ENCODE data around the gene PSMB11. TPM values are rescaled to one million over a fixed set of nuclear protein-coding genes. Genes with fewer than 3 reads are reported as not detected.

Gene PSMB11
- total RNA-seq, 1 donor from 2014 or later, result not detected

DNA sequence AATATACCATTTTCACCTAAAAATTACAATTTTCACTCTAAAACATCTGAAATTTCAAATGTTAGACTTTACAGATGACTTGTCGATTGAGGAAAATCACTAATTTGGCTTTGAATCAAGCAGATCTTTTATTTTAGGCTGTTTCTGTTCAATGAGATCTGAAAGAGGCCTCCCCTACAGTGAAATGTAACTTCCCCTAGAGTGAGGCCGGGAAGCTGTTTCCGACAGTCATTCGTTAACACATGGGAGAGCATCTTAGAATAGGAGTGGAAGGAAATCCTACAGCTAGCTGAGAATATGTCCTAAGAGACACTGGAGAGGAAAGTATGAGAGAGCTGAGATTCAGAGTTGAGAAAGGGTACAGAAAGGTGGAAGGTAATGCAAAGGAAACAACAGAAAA lies 26.4 kb upstream of the PSMB11 start:
- no peak for DNase-seq

- no peak for DNase-seq
Measured at GRCh38 chr14:23017091-23017490, 24.9 kb upstream of the PSMB11 start.

DNA sequence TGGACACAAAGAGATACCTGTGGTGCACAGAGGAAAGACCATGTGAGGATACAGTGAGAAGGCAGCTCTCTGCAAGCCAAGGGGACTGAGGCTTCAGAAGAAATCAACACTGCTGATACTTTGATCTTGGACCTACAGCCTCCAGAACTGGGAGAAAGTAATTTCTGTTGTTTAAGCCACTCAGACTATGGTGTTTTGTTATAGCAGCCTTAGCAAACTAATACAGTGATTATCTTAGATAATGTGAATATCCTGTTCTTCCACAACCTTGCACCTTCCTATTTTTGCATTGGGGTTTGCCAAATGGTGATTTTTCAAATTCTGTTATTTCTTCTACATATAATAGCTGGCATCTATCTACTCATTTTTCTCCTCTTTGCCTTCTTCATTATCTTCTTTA lies 23.9 kb upstream of the PSMB11 start:
- no peak for DNase-seq

DNA sequence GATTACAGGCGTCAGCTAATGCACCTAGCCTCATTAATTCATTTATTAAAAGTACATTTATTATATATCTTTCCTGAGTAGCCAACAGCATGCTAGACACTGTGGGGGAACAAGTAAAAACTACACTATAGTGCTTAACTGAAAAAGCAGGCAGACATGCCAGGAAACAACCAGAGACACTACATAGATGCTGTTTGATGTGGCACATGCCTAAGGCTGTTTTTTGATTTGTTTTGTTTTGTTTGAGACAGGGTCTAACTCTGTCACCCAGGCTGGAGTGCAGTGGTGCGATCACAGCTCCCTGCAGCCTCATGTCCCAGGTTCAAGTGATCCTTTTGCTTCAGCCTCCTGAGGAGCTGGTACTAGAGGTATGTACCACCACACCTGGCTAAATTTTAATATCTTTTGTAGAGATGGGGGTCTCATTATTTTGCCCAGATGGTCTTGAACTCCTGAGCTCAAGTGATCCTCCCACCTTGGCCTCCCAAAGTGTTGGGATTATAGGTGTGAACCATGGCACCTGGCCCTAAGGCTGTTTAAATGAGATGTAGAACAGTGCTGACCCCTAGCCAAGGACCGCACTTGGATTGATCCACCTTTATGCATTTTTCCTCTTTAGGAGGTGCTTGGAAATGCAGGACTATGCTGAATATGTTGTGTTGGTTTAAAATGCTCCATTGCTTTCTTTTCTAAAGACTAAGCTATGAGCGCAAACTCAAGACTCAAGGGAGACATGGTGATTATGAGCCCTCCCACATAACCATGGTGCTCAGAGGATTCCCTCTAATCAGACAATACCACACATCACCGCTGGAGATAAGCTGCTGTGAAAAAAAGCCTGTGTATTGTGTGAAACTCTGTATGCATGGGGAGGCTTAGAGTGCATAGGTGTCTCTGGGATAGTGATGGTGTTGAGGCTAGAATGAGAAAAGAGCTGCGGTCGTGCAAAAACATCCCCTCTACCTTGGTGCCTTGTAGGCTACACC lies 21.6 kb upstream of the PSMB11 start:
- DNase-seq, result no peak

DNA sequence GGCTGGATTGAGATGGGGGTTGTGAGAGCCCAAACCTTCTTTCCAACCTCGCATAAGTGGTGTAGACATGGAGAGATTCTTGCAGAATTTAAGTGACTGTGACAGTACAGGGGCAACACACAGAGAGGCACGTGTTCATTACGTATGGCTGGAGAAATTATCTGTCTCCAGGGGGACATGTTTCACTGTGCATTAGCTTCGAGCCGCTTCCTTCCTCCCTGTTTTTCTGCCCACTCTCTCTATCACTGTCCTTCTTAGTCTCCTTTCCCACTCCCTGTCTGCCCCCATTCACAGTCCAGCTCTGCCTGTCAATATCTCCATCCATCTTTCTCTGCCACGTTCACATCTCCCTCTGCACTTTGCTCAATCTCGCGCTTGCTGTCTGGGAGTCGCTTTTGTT lies 20.6 kb upstream of the PSMB11 start:
- DNase-seq, result no peak

DNA sequence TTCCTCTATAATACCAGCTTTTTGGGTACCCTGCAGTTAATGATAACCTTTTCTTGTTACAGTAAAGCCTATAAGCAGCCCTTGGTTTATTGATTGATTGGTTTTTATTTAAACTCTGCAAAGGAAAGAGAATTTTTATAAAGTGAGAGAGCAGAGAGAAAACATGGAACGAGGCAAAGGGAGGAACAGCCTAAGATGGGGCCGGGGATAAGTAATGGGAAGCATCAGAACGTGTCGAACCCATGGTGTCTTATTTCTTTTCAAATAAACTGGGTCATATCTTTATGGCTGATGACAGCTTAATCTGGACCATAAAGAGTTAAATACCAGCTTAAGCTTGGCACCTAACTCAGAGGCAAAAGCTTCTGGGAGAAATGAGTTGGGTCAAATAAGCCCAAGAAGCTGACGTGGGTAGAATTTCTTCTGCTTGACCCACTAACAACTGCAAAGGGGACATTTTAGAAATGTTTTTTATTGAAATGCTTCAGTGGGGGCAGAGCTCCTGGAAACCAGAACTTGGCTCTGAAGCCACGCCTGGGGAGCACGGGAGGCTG lies 20.0 kb upstream of the PSMB11 start:
- DNase-seq, result no peak

GRCh38 chr14:23023022-23023794 lies 18.8 kb upstream of the PSMB11 start:
- no peak for DNase-seq

DNA sequence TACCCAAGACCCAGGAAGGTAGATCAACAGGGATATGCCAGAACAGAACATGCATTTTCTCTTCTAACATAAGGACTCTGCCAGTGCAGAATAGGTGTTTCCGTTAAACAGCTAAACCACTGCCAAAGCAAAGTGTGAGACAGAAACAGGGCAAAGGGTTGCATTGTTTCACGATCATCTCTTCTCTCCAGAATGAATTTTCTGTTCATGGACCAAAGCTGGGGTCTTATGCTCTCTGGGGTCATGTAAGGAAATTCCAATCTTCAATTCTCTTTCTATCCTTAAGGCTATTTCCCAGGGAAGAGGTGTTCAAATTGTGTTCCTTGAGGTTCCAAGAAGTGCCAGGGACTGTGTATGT lies 18.2 kb upstream of the PSMB11 start:
- DNase-seq, result no peak

GRCh38 chr14:23024612-23025075 lies 17.4 kb upstream of the PSMB11 start:
- DNase-seq, result no peak

- DNase-seq, result peak; percentile 14
Measured at GRCh38 chr14:23025151-23025814, 16.7 kb upstream of the PSMB11 start.

- DNase-seq, result peak; percentile 37
Measured at GRCh38 chr14:23028799-23029198, 13.2 kb upstream of the PSMB11 start.

DNA sequence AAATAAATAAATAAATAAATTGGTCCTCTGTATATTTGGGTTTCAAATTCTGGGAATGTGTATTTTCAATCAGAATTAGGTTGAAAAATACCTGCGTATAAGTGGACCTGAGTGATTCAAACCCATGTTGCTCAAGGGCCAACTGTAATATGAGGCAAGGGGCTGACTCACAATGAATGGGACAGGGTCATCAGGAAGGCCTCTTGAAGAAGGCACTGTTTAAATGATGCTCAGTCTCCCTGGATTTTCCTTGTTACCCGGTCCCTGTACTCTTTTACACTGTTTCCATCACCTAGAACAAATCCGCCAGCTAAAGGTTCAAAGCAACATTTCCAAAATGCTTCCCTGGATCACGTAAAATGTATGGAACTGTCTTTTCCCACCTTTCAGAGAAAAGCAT lies 11.1 kb upstream of the PSMB11 start:
- DNase-seq, result no peak

- no peak for DNase-seq
Measured at GRCh38 chr14:23033251-23033727, 8.7 kb upstream of the PSMB11 start.

GRCh38 chr14:23033801-23034497 lies 8.1 kb upstream of the PSMB11 start:
- DNase-seq, result no peak

DNA sequence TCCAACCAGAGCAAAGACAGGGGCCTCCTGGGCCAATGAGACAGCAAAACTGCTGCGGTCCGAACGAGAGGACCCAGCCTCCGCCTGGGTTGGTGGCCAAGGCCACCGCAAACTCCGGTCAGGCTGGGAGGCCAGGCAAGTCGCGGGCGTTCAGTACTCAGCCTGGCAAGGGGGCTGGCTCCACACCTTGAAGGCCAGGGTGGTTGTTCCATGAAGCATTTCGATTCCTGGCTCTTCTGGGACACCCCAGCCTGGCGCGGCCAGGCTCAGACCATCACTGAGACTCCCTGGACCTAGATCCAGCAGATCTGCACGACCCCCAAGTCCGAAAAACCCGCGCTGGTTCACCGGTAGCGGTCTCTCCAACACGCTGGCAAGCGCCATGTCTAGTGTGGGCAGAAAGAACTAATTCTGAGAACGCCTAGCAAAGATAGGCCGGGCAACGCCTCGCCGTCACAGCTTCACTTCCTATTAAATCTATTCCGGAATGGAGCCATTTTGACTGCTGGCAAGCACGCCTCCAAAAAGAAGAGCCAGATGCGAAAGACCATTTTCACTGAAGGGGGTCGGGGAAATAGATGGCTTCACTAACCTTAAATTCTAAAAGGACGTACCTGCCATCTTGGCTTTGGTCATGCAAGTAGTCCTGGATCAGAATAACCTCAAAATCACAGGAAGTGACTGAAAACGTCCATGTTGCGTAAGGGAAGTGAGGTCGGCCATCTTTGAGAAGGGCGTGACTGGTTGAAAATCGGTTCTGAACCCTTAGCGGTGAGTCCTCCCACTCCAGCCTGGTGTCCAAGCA lies 7.3 kb upstream of the PSMB11 start, which contains the start of gene PSMB5:
Gene PSMB5 (minus strand): TSS at position 403 of the 805 bp plus-strand sequence. CDS start 19 bp downstream, at position 384.
- peak; percentile 98 for DNase-seq

GRCh38 chr14:23035303-23036144 lies 6.5 kb upstream of the PSMB11 start:
- no peak for DNase-seq

DNA sequence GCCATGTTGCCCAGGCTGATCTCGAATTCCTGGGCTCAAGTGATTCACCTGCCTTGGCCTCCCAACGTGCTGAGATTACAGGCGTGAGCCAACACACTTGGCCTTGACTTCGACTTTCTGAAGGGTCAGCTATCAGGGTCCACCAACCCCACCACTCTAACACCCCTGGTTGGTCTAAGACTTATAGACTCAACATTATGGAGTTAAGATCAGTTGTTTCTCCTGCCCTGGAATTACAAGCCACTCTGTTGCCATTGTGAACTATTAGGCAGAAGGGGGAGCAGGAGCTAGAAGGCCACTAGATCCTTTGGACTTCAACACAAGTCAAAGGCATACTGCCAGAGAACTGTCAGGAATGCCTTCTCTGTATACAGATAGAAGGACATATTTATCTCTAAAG lies 1.9 kb upstream of the PSMB11 start:
- DNase-seq, result no peak

DNA sequence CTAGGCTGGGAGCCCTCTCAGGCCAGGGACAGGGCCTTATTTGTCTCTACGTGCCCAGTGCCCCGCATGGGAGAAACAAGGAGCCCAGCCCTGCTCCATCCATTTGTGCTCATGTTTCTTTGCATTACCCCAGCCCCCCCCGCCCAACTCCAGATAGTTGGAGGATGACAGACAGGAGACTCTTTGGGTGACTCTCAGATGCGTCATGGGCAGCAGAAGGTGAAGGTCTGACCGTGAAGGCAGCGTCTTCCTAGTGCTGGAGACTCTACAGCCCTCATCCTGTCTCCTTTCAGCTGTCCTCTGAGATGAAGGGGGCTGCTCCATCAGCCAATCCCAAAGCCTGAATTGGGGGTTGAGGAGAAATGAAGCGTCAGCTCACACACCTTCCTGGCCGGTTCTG lies 283 bp upstream of the PSMB11 start:
- no peak for DNase-seq

GRCh38 chr14:23043145-23043544 lies 1.1 kb downstream of the PSMB11 start:
- DNase-seq, result no peak

GRCh38 chr14:23043754-23044153 lies 1.7 kb downstream of the PSMB11 start:
- DNase-seq, result no peak

Data from dermis blood vessel endothelial cell (primary cell).